Activated CD4-positive, alpha-beta memory T cell treated with anti-CD3 and anti-CD28 coated beads for 36 hours (primary cell): Measurements from ENCODE around the gene DENND1A. TPM values are rescaled to one million over a fixed set of nuclear protein-coding genes. Genes with fewer than 3 reads are reported as not detected.

Source experiments
- CTCF ChIA-PET: fragments of 350-600 bp; sonication (Branson Sonifier 250); formaldehyde crosslinking; loops from one replicate; lab custom pipeline; 2021; ENCODE audit warnings: antibody characterized with exemption, inconsistent platforms; lab: Charles Lee
- POLR2A ChIA-PET: fragments of 350-600 bp; sonication (Branson Sonifier 250); formaldehyde crosslinking; loops from one replicate; lab custom pipeline; 2021; ENCODE audit warnings: antibody characterized with exemption; lab: Charles Lee
- DNase-seq: peaks from one replicate; pipeline ENCODE4 v3.0.0-alpha.2; 2020
- H3K27ac Mint-ChIP-seq: one replicate; pipeline ENCODE4 v1.8.0; 2021; ENCODE audit warnings: mixed read lengths
- H3K27me3 Mint-ChIP-seq: one replicate; pipeline ENCODE4 v1.8.0; 2021; ENCODE audit warnings: mixed read lengths
- H3K36me3 Mint-ChIP-seq: one replicate; pipeline ENCODE4 v1.8.0; 2021; ENCODE audit warnings: mixed read lengths
- H3K4me1 Mint-ChIP-seq: one replicate; pipeline ENCODE4 v1.8.0; 2021; ENCODE audit warnings: low read depth, mixed read lengths
- H3K4me3 Mint-ChIP-seq: one replicate; pipeline ENCODE4 v1.8.0; 2021; ENCODE audit warnings: mild to moderate bottlenecking, mixed read lengths
- H3K9me3 Mint-ChIP-seq: one replicate; pipeline ENCODE4 v1.8.0; 2021; ENCODE audit warnings: mixed read lengths
- intact Hi-C: fragments of 100-400 bp; cut with micrococcal nuclease; formaldehyde crosslinking; loops from one replicate; pipeline ENCODE4 v1.15.1; 2023
- total RNA-seq, 2 experiments: library from RNA; stranded (reverse); gene quantifications; one replicate each; pipeline ENCODE4 v1.2.3, GENCODE V29; 2021

DENND1A gene
- total RNA-seq, 2 experiments from 2014 or later: 17.3 to 18.0 TPM

GRCh38 chr9:123846966-123847365 lies 83.0 kb downstream of the DENND1A start:
- H3K9me3 Mint-ChIP-seq: peaks cover 40% of the 10 kb centered on the region
- H3K27me3 Mint-ChIP-seq: no peaks in the 10 kb centered on the region
- H3K4me3 Mint-ChIP-seq: no peak overlapping the region
- ChIA-PET POLR2A (no interaction called here), CTCF (no interaction called here)
- H3K4me1 Mint-ChIP-seq: no peaks in the 10 kb centered on the region
- no peak for DNase-seq
- peaks cover 51% of the 10 kb centered on the region for H3K36me3 Mint-ChIP-seq
- no peak overlapping the region for H3K27ac Mint-ChIP-seq
- intact Hi-C loops: no loop called here

- H3K9me3 Mint-ChIP-seq: peaks cover 37% of the 10 kb centered on the region
- POLR2A ChIA-PET: no interaction called here
- no peaks in the 10 kb centered on the region for H3K4me1 Mint-ChIP-seq
- no peak overlapping the region for H3K4me3 Mint-ChIP-seq
- CTCF ChIA-PET: interaction anchor here (0.6 kb wide), 1 partner anchor 9 kb away, joined by 4 read pairs; no protein-coding TSS in a partner anchor
- peaks cover 46% of the 10 kb centered on the region for H3K36me3 Mint-ChIP-seq
- no peaks in the 10 kb centered on the region for H3K27me3 Mint-ChIP-seq
- no peak for DNase-seq
- no peak overlapping the region for H3K27ac Mint-ChIP-seq
- intact Hi-C loops: no loop called here
Observed at GRCh38 chr9:123843703-123844102, 86.2 kb downstream of the DENND1A start.

GRCh38 chr9:123835821-123836220 lies 94.1 kb downstream of the DENND1A start:
- H3K4me3 Mint-ChIP-seq: no peak overlapping the region

GRCh38 chr9:123834889-123835562 lies 94.9 kb downstream of the DENND1A start:
- ChIA-PET CTCF (no interaction called here), POLR2A (no interaction called here)
- Mint-ChIP-seq H3K9me3 (peaks cover 15% of the 10 kb centered on the region), H3K4me3 (no peak overlapping the region), H3K36me3 (peaks cover 13% of the 10 kb centered on the region), H3K4me1 (peaks cover 15% of the 10 kb centered on the region), H3K27ac (no peak overlapping the region), H3K27me3 (no peaks in the 10 kb centered on the region)
- no peak for DNase-seq
- intact Hi-C loops: no loop called here

More at GRCh38 chr9:123835821-123836220, 94.1 kb downstream of the DENND1A start:
- intact Hi-C loops: no loop called here
- no peak for DNase-seq
- H3K27ac Mint-ChIP-seq: no peak overlapping the region
- H3K36me3 Mint-ChIP-seq: peaks cover 9% of the 10 kb centered on the region
- H3K27me3 Mint-ChIP-seq: no peaks in the 10 kb centered on the region
- CTCF ChIA-PET: no interaction called here
- peaks cover 12% of the 10 kb centered on the region for H3K9me3 Mint-ChIP-seq
- H3K4me1 Mint-ChIP-seq: peaks cover 15% of the 10 kb centered on the region
- POLR2A ChIA-PET: no interaction called here

- peaks cover 20% of the 10 kb centered on the region for H3K9me3 Mint-ChIP-seq
- DNase-seq: no peak
- ChIA-PET CTCF (no interaction called here), POLR2A (no interaction called here)
- H3K27ac Mint-ChIP-seq: no peak overlapping the region
- H3K4me1 Mint-ChIP-seq: peaks cover 15% of the 10 kb centered on the region
- H3K27me3 Mint-ChIP-seq: no peaks in the 10 kb centered on the region
- no peak overlapping the region for H3K4me3 Mint-ChIP-seq
- peaks cover 18% of the 10 kb centered on the region for H3K36me3 Mint-ChIP-seq
- intact Hi-C loops: no loop called here
Observed at GRCh38 chr9:123834218-123834888, 95.6 kb downstream of the DENND1A start.

GRCh38 chr9:123832858-123833650 lies 96.9 kb downstream of the DENND1A start:
- no peak overlapping the region for H3K27ac Mint-ChIP-seq

GRCh38 chr9:123832176-123832575 lies 97.8 kb downstream of the DENND1A start:
- POLR2A ChIA-PET: no interaction called here
- Mint-ChIP-seq H3K36me3 (peaks cover 38% of the 10 kb centered on the region), H3K27me3 (no peaks in the 10 kb centered on the region), H3K4me1 (peaks cover 15% of the 10 kb centered on the region), H3K4me3 (no peak overlapping the region), H3K27ac (no peak overlapping the region), H3K9me3 (peaks cover 40% of the 10 kb centered on the region)
- CTCF ChIA-PET: no interaction called here
- intact Hi-C loops: no loop called here
- DNase-seq: no peak

More at GRCh38 chr9:123832858-123833650, 96.9 kb downstream of the DENND1A start:
- peaks cover 31% of the 10 kb centered on the region for H3K36me3 Mint-ChIP-seq
- intact Hi-C loops: no loop called here
- no peak overlapping the region for H3K4me3 Mint-ChIP-seq
- H3K9me3 Mint-ChIP-seq: peaks cover 32% of the 10 kb centered on the region
- peaks cover 15% of the 10 kb centered on the region for H3K4me1 Mint-ChIP-seq
- DNase-seq: no peak
- CTCF ChIA-PET: no interaction called here
- H3K27me3 Mint-ChIP-seq: no peaks in the 10 kb centered on the region
- POLR2A ChIA-PET: no interaction called here

- H3K9me3 Mint-ChIP-seq: peaks cover 40% of the 10 kb centered on the region
- H3K36me3 Mint-ChIP-seq: peaks cover 38% of the 10 kb centered on the region
- H3K4me1 Mint-ChIP-seq: no peaks in the 10 kb centered on the region
- H3K27ac Mint-ChIP-seq: no peak overlapping the region
- no peaks in the 10 kb centered on the region for H3K27me3 Mint-ChIP-seq
- ChIA-PET CTCF (interaction anchor here (0.7 kb wide), 1 partner anchor 262 kb away, joined by 3 read pairs; no protein-coding TSS in a partner anchor), POLR2A (no interaction called here)
- H3K4me3 Mint-ChIP-seq: no peak overlapping the region
- intact Hi-C loops: no loop called here
- no peak for DNase-seq
Observed at GRCh38 chr9:123828449-123828848, 101.5 kb downstream of the DENND1A start.

- H3K4me3 Mint-ChIP-seq: no peak overlapping the region
- CTCF ChIA-PET: no interaction called here
Observed at GRCh38 chr9:123825342-123826060, 104.4 kb downstream of the DENND1A start.

GRCh38 chr9:123823194-123823947 lies 106.6 kb downstream of the DENND1A start:
- Mint-ChIP-seq H3K4me1 (no peaks in the 10 kb centered on the region), H3K36me3 (peaks cover 10% of the 10 kb centered on the region), H3K27me3 (no peaks in the 10 kb centered on the region), H3K27ac (no peak overlapping the region), H3K4me3 (no peak overlapping the region), H3K9me3 (peaks cover 11% of the 10 kb centered on the region)
- CTCF ChIA-PET: no interaction called here
- POLR2A ChIA-PET: interaction anchor here (0.5 kb wide), 1 partner anchor 82 kb away, joined by 3 read pairs; no protein-coding TSS in a partner anchor
- no peak for DNase-seq
- intact Hi-C loops: no loop called here

More at GRCh38 chr9:123825342-123826060, 104.4 kb downstream of the DENND1A start:
- Mint-ChIP-seq H3K36me3 (peaks cover 28% of the 10 kb centered on the region), H3K27ac (no peak overlapping the region), H3K4me1 (no peaks in the 10 kb centered on the region), H3K9me3 (peaks cover 28% of the 10 kb centered on the region), H3K27me3 (no peaks in the 10 kb centered on the region)
- no peak for DNase-seq
- intact Hi-C loops: no loop called here
- POLR2A ChIA-PET: no interaction called here

GRCh38 chr9:123821619-123822018 lies 108.3 kb downstream of the DENND1A start:
- Mint-ChIP-seq H3K36me3 (no peaks in the 10 kb centered on the region), H3K4me1 (no peaks in the 10 kb centered on the region)

More at GRCh38 chr9:123821619-123822018, 108.3 kb downstream of the DENND1A start:
- intact Hi-C loops: no loop called here
- H3K27me3 Mint-ChIP-seq: no peaks in the 10 kb centered on the region
- no peak for DNase-seq
- CTCF ChIA-PET: no interaction called here
- H3K27ac Mint-ChIP-seq: no peak overlapping the region
- POLR2A ChIA-PET: no interaction called here
- H3K9me3 Mint-ChIP-seq: no peaks in the 10 kb centered on the region
- H3K4me3 Mint-ChIP-seq: no peak overlapping the region
